Amygdala (tissue), 56 donors: Measurements from ENCODE around the gene DEFB131A.
"Not testable (repeated sequence)": the region's sequence is repeated elsewhere in the genome, so short reads cannot be mapped to it uniquely, and the experiment has no call there.

Experiments used
- DNase-seq, 56 donors: peaks; one replicate each; lab custom pipeline; 2025; lab: John Stamatoyannopoulos, UW

Gene DEFB131A, protein sequence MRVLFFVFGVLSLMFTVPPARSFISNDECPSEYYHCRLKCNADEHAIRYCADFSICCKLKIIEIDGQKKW

DNA sequence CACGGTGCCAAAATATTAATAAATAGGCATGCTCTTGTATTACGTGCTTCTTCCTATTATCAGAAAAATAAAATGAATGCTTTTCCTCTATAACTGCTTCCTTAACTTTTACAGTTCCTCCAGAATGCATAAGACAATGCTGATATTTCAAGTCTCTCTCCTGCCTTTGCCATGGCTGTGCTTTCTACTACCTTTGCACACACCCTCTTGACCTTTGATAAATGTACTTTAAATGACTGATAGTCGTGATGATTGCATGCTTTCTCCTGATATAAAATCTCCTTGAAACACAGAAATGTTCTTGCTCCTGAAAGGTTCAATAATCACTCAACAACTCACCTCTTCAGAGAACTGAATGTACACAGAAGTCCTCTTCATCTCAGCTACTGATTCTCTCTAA is at the start of gene DEFB131A:
Gene DEFB131A (plus strand): TSS at position 301 of the 400 bp plus-strand sequence. CDS start 120 bp downstream, outside the sequence.
- DNase-seq, result not testable (repeated sequence)

DNA sequence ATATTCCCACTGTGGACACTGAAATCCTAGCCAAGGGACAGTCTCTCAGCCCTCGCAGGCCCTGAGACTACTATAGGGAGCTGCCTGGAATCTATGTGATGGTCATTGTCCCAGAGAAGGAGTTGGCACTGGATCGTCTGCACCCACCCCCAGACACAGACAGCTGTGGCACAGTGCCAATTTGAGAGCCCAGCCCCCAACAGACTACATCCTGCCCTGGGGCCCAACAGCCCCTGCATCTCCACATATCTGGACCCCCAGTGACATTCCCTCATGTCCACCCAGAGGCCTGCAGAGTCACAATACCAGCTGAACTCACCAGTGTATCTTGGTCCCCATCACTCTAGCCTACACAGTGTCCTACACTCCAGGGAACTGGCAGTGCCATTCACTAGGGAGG is 38.4 kb upstream of the DEFB131A start:
- not testable (repeated sequence) for DNase-seq

DNA sequence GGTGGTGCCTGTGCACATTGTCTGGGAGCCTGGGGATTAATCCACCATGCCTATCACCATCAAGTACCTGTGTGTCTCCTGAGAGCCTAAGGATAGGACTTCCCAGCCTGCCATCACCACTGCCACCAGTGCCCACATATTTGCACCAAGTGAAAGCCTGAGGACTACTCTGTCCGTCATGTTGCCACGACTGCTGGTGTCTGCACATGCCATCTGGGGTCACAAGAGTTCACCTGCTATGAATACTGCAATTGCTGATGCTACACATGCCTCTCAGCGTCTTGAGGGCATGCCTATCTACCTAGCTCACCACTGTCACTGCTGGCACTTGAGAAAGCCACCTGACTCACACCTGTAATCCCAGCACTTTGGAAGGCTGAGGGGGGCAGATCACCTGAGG is 37.7 kb upstream of the DEFB131A start:
- DNase-seq, result not testable (repeated sequence)

DNA sequence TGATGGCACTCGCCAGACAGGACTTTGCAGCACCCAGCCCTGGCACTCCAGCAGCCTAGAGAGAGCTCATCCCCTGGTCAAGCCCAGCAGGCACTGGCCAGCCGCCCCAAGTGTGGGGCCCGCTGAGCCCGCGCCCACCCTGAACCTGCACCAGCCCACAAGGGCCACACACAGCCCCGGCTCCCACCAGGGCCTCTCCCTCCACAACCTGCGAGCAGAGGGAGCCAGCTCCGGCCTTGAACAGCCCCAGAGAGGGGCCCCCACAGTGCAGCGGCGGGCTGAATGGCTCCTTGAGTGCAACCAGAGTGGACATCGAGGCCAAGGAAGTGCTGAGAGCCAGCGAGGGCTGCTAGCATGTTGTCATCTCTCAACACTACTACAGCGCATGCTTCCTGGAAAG is 34.4 kb upstream of the DEFB131A start:
- no peak for DNase-seq

DNA sequence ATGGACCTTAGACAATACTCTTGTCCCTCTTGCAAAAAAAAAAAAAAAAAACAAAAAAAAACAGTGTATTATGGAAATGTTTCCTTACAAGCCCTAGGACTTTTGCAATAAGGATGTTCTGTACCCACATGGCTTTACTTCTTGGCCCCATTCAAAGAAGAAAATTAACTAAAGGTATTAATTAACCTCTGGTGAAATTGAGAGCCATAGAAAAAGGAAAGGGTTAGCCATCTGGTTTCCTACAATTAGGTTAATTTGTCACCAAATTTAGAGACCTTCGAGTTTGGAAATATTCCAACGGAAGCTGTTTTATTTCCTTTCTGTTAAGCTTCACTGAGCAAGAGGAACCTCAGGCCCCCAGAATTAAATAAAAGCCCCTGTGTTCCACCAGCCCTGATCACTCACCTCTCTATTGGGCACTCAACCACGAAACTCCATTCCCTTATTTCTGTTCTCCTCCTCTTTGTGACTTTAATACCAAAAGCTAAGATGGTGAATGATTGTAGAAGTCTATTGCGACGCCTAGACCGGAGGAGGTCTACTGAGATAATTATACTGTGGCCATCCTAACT is 22.2 kb upstream of the DEFB131A start:
- not testable (repeated sequence) for DNase-seq

DNA sequence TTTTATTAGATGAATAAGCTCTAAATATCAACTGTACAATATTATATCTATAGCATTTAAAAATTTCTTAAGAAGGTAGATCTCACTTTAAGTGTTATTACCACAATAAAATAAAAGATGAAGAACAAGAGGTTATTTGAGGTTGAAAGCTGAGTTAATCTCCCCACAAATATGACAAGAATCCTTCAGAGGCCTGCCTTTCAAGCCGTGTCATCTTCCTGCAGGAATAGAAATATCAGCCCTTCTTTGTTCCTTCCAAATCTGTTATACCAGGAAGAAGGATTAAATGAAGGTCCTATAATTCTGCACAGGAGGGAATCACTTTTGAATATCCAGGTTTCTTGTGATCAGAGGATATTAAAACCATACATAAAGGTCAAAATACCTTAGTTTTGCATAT is 18.3 kb upstream of the DEFB131A start:
- DNase-seq, result not testable (repeated sequence)

DNA sequence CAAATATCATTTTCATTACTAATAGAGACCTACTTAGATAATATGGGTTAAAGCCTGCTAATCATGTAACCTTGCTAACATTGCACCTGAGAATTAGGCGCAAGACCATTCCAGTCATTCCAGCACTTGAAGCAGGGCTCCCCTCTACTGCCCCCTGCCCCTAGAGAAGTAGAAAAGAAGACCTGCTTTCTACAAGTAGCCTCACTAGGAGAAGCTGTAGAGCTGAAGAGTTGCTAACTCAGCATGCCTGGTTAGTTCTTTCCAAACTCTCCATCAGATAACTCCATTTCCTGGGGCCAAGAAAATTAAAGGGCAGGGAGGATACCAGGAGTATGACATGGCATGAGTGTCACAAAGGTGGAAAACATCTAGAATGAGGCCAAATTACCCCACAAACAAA is 14.2 kb upstream of the DEFB131A start:
- not testable (repeated sequence) for DNase-seq

DNA sequence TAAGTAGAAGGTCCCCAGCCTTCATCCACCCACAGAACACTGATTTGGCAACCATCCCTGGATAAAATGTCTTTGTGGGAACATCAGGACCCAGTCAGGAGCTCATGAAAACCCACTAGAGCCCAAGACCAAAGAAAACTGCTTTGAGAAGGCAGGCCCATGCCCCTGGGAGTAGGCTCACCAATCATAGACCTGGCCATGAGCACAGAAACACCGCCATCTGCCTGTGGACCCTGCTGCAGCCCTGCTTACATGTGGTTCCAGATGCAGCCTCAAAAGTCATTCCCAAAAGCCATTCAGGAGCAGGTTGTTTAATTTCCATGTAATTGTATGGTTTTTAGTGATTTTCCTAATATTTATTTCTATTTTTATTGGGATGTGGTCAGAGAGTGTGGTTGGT is 10.9 kb upstream of the DEFB131A start:
- DNase-seq, result not testable (repeated sequence)

DNA sequence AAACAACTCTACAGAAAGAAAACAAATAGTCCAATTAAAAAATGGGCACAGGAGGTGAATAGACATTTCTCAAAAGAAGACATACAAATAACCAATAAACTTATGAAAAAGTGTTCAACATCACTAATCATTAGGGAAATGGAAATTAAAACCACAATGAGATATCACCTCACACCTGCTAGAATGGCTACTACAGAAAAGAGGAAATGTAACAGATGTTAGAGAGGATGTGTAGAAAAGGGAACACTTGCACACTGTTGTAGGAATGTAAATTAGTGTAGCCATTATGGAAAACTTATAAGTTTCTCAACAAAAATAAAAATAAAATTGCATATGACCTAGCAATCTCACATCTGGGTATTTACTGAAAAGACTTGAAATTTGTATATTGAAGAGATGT is 7.5 kb upstream of the DEFB131A start:
- not testable (repeated sequence) for DNase-seq

DNA sequence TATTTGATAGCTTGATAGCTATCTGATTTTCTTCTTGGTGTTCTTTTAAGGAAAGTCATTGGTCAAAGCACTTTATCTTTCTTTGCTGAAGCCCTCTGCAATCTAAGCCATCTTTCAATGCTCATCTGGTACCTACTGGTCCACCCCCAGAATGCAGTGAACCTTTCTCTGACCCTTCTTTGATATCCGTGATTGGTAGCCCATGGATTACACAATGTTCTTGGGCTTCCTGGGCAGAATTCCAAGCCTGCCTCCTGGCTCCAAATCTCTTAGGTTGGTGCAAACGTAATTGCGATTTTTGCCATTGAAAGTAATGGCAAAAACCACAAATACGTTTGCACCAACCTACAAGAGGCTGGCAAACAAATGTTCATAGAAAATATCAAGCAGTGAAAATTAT is 1.9 kb upstream of the DEFB131A start:
- not testable (repeated sequence) for DNase-seq

DNA sequence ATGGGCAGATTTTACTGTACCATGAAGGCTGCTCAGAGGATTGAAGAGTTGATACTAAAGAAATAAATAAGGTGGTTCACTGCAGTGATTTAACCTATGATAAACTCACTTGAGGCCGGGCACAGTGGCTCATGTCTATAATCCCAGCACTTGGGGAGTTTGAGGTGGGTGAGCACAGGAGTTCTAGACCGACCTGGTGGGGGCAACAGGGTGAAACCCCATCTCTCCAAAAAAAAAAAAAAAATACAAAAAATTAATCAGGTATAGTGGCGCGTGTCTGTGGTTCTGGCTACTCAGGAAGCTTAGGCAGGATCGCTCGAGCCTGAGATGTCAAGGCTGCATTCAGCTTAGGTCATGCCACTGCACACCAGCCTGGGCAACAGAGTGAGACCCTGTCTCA is 467 bp downstream of the DEFB131A start:
- not testable (repeated sequence) for DNase-seq

DNA sequence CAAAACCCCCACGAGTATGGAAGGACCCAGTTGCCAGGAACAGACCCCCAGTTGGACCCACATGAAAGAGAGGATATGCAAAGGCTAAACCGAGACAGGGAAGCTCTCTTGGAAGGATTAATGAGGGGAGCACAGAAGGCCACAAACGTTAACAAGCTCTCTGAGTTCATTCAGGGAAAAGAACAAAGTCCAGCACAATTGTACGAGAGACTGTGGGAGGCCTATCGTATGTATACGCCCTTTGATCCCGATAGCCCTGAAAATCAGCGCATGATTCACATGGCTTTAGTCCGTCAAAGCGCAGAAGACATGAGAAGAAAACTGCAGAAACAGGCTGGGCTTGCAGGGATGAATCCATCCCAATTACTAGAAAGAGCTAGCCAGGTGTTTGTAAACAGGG is 8.0 kb downstream of the DEFB131A start:
- not testable (repeated sequence) for DNase-seq

DNA sequence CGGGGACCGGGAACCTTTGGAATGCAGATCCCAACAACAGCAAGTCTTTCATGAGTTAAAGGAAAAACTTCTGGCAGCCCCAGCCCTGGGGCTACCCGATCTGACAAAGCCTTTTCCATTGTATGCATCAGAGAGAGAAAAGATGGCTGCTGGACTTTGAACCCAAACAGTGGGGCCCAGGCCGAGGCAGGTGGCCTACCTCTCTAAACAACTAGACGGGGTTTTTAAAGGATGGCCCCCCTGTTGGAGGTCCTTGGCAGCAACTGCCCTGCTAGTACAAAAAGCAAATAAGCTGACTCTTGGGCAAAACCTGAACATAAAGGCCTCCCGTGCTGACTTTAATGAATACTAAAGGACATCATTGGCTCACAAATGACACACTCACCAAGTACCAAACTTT is 10.1 kb downstream of the DEFB131A start:
- DNase-seq, result not testable (repeated sequence)

DNA sequence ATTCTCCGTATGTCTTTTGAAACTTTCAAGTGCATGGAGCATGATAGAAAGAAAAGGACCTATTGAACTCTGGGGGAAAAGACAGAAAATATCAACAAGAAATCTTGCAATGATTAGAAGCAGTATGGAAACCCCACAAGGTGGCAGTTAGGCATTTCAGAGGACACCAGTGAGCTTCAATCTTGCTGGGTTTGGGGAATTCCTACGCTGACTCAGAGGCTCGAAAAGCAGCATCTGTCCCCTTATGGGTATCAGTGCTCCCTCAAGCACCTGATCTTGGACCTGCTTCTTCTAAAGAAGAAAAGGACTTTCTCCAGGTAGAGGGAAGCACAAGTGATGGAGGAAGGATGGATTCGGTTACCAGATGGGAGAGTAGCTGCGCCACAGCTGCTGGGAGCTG is 10.8 kb downstream of the DEFB131A start:
- not testable (repeated sequence) for DNase-seq

DNA sequence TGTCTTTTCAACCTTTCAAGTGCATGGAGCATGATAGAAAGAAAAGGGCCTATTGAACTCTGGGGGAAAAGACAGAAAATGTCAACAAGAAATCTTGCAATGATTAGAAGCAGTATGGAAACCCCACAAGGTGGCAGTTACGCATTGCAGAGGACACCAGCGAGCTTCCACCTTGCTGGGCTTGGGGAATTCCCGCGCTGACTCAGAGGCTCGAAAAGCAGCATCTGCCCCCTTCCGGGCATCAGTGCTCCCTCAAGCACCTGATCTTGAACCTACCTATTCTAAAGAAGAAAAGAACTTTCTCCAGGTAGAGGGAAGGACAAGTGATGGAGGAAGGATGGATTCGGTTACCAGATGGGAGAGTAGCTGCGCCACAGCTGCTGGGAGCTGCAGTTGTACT is 35.3 kb downstream of the DEFB131A start:
- DNase-seq, result not testable (repeated sequence)

DNA sequence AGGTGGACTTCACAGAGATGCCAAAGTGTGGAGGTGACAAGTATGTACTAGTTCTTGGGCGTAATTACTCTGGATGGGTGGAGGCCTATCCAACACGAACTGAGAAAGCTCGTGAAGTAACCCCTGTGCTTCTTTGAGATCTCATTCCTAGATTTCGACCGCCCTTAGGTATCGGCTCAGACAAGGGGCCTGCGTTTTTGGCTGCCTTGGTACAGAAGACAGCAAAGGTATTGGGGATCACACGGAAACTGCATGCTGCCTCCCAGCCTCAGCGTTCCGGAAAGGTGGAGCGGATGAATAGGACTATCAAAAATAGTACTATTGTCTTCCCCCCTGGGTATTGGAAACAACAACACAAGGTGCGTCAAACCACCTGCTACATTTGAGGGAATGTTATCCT is 35.9 kb downstream of the DEFB131A start:
- not testable (repeated sequence) for DNase-seq

DNA sequence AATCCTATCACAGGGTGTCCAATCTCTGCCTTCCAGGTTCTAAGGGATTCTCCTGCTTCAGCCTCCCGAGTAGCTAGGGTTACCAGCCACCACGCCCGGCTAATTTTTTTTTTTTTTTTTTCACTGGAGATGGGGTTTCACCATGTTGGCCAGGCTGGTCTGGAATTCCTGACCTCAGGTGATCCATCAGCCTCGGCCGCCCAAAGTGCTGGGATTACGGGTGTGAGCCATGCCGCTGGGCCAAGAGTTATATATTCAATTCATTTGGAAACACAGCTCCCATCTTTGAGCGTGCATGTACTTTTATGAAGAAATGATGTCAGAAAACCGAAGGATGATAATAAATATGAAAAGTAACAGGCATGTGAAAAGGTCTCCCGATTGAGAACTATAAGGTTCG is 38.7 kb downstream of the DEFB131A start:
- DNase-seq, result not testable (repeated sequence)

DNA sequence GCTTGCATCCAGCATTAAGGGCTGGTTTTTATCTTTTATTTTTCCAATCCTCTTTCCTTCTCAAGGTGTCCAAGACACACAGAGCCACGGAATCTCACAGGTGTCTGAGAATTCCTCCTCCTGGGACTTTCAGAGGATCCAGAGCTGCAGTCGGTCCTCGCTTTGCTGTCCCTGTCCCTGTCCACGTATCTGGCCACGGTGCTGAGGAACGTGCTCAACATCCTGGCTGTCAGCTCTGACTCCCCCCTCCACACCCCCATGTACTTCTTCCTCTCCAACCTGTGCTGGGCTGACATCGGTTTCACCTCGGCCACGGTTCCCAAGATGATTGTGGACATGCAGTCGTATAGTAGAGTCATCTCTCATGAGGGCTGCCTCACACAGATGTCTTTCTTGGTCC is 39.5 kb downstream of the DEFB131A start:
- not testable (repeated sequence) for DNase-seq

DNA sequence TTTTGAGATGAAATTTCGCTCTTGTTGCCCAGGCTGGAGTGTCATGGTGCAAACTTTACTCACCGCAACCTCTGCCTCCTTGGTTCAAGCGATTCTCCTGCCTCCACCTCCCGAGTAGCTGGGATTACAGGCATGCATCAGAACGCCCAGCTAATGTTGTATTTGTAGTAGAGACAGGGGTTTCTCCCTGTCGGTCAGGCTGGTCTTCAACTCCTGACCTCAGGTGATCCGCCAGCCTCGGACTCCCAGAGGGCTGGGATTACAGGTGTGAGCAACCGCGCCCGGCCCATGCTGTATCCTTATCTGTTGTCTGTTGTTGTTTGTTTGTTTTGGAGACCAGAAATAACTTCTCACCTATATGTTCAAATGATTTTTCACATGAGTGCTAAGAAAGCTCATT is 42.7 kb downstream of the DEFB131A start:
- not testable (repeated sequence) for DNase-seq

DNA sequence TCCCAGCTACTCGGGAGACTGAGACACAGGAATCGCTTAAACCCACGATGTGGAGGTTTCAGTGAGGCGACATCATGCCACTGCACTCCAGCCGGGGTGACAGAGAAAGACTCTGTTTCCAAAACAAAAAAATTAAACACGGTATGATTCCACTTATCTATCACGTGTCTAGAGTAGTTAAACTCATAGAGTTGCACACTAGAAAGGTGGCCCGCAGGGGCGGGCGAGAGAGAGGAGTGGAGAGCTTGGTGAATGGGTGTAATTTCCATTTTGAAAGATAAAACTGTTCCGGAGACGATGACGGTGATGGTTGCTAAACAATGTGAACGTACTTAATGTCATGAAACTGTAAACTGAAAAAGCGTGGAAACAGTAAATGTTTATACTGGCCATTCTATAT is 44.6 kb downstream of the DEFB131A start:
- not testable (repeated sequence) for DNase-seq

DNA sequence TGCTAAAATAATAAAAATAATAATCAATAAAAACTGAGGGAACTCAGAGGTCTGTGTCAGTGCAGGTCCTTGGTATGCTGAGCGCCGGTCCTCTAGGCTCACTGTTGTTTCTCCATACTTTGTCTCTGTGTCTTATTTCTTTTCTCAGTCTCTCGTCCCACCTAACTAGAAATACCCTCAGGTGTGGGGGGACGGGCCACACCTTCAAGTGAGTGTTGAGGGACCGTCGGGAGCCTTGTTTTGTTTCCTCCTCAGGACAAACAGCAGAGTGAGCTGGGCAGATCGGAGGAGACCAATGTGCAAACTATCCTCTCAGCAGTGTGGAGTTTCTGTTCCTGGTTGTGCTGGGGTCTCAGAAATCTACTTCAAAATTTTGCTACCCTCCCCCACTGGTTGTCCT is 46.3 kb downstream of the DEFB131A start:
- not testable (repeated sequence) for DNase-seq

DNA sequence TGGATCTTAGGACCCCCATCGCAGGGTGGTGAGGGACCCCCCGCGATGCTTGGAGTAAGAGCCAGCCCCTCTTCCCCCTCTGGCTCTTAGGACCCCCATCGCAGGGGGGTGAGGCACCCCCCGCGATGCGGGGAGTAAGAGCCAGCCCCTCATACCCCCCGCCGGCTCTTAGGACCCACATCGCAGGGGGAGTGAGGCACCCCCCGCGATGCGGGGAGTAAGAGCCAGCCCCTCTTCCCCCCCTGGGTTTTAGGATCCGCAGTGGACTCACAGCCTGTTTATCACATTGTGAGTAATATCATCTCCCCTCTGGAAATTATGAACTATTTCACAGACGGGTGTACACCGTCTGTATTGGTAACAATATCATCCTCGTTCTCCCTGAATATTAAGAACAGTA is 46.8 kb downstream of the DEFB131A start:
- not testable (repeated sequence) for DNase-seq

DNA sequence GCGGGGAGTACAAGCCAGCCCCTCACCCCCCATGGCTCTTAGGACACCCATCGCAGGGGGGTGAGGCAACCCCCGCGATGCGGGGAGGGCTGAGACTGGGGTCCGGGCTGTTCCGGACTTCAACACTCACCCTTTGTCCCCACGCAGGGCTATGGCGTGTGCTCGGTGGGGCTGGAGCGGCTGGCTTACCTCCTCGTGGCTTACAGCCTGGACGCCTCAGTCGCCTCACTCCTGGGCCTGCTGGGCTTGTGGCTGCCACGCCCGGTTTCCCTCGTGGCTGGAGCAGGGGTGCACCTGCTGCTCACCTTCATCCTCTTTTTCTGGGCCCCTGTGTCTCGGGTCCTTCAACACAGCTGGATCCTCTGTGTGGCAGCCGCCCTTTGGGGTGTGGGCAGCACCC is 49.4 kb downstream of the DEFB131A start:
- not testable (repeated sequence) for DNase-seq
